ENCODE results near the gene MTUS2.

DNA sequence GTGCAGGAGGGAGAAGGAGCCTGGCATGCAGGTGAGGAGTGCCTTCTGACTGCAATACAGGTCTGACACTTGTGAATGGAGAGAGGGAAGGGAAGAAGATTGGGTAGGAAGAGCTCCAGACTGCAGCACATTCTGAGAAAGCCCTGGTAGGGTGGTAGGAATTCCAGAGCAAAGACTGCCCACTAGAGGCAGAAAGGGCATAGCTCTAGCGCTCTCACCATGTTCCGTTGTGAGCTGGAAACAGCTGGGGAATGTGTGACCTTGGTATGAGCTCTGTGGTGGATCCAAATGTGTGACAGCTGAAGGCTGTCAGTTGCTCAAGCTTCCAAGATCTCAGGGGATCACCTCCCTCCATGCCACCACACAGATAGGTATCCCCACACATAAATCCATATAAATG, 2.9 kb upstream of the MTUS2 start:
- TF ChIP-seq, protein P1, sequence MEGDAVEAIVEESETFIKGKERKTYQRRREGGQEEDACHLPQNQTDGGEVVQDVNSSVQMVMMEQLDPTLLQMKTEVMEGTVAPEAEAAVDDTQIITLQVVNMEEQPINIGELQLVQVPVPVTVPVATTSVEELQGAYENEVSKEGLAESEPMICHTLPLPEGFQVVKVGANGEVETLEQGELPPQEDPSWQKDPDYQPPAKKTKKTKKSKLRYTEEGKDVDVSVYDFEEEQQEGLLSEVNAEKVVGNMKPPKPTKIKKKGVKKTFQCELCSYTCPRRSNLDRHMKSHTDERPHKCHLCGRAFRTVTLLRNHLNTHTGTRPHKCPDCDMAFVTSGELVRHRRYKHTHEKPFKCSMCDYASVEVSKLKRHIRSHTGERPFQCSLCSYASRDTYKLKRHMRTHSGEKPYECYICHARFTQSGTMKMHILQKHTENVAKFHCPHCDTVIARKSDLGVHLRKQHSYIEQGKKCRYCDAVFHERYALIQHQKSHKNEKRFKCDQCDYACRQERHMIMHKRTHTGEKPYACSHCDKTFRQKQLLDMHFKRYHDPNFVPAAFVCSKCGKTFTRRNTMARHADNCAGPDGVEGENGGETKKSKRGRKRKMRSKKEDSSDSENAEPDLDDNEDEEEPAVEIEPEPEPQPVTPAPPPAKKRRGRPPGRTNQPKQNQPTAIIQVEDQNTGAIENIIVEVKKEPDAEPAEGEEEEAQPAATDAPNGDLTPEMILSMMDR (IDR thresholded peaks at IDR 0.05) = no peak
- TF ChIP-seq POLR2A (IDR thresholded peaks at IDR 0.05) = no peak
